Ovary (tissue), 9 donors: Measurements from ENCODE around the gene SLCO3A1. TPM values are rescaled to one million over a fixed set of nuclear protein-coding genes. Genes with fewer than 3 reads are reported as not detected.

Source experiments
- DNase-seq, 5 donors: peaks; one replicate each; pipeline ENCODE4 v3.0.0-alpha.2; 2019 to 2020
- H3K27ac ChIP-seq, 2 donors: fragments of 200-600 bp; one replicate each; pipeline versions ENCODE4 v1.5.1 to v1.8.0; 2019 to 2022
- H3K27me3 ChIP-seq: fragments of 200-600 bp; one replicate; pipeline ENCODE4 v1.8.0; 2022
- H3K36me3 ChIP-seq: fragments of 200-600 bp; sonication (generic); one replicate; pipeline ENCODE4 v1.5.1; 2019
- H3K4me1 ChIP-seq: one replicate; pipeline ENCODE4 v1.8.1; 2013; ENCODE audit warnings: mild to moderate bottlenecking, moderate library complexity; ENCODE audit not compliant: insufficient read depth
- H3K4me3 ChIP-seq: fragments of 200-600 bp; sonication (generic); one replicate; pipeline ENCODE4 v1.5.1; 2017
- H3K9me3 ChIP-seq, 2 donors: fragments of 200-600 bp in 1 of 2; sonication (generic) in 1 of 2; one replicate each; pipeline versions ENCODE4 v1.5.1 to v1.8.1; 2013 to 2019; ENCODE audit warnings: mild to moderate bottlenecking in 1 of 2, moderate library complexity in 1 of 2
- EP300 ChIP-seq: sonication (generic); formaldehyde crosslinking; IDR thresholded peaks from one replicate; pipeline ENCODE4 v1.6.1; 2017; ENCODE audit warnings: antibody characterized with exemption
- POLR2A ChIP-seq: fragments of 450-650 bp; IDR thresholded peaks from one replicate; pipeline ENCODE4 v1.6.1; 2017; ENCODE audit warnings: antibody characterized with exemption, mild to moderate bottlenecking, moderate library complexity
- WGBS, 3 donors: extraction: QIAGEN DNeasy Blood & Tissue Kit in 1 of 3; methylation state at CpG; one replicate each; pipeline versions ENCODE4 v1.1.5 to v1.1.7; 2013 to 2017; 5-methylcytosine and 5-hydroxymethylcytosine counted together
- intact Hi-C, 4 donors: fragments of 100-400 bp; cut with DNase I; formaldehyde crosslinking; loops; one replicate each; pipeline versions ENCODE4 v1.11.0 to v1.15.1; 2022 to 2023
- polyA plus RNA-seq, 2 donors: library from polyadenylated mRNA; stranded (reverse); fragments of 200-250 nt in 1 of 2; fragments of 350-450 nt in 1 of 2; fragmentation: Illumina TruSeq in 1 of 2; extraction: RNeasy Lipid Tissue Mini Kit (QIAGEN cat#74804) in 1 of 2; gene quantifications; one replicate each; pipeline ENCODE4 v1.2.3, GENCODE V29; 2013 to 2014
- total RNA-seq, 7 donors: library from RNA; depleted of rRNA in 2 of 7; stranded (reverse); fragments of >200 nt in 2 of 7; fragmentation: NEBNext Ultra II Directional in 3 of 7; extraction: Animal tissue kit (Norgen Biotek cat#: 25700) in 3 of 7; gene quantifications; one replicate each; pipeline versions ENCODE4 v1.1.0 to v1.2.4, GENCODE V29; 2016 to 2023
- TF ChIP-seq, protein P1 (sequence below), 3 donors: fragments of 450-650 bp in 2 of 3; fragments of 200-600 bp in 1 of 3; IDR thresholded peaks; one replicate each; pipeline versions ENCODE4 v1.5.1 to v1.8.0; 2016 to 2022; ENCODE audit warnings: antibody characterized with exemption in 3 of 3, mild to moderate bottlenecking in 1 of 3
- donor health status: DM: no; HTN: no; CAD: no; lungs with moderate emphysema.
- donor health status: DM: no; HTN: no; CAD: no.
- donor health status: Bipolar disorder and iron deficiency.
- donor health status: DM: yes; HTN: yes; CAD: no.
- donor health status: DM: no; HTN: no; CAD: no.
- donor health status: DM: yes; HTN: yes; CAD: no.

The SLCO3A1 gene
- total and polyA plus RNA-seq, 9 donors = 5.0 to 20.0 (median 12.5) TPM

DNA sequence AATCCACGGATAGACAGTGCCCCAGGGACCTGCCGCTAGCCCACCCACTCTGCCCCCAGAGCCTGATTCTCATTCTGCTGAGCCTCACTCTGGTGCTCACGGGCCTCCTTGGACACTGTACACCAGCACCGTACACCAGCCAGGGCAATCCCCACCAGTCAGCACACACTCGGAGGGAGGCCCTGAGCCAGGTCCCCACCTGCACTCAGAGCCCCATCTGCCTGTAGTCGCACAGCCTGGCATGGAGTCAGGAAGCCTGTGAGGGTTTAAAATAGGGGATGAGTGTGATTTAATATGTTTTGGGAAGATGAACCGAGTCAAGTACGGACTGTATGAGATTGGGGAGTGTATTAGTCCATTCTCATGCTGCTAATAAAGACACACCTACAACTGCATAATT lies 223.0 kb downstream of the SLCO3A1 start:
- Histone ChIP-seq H3K4me3 (no peak overlapping the region), H3K4me1 (no peaks in the 10 kb centered on the region), H3K9me3 (no peaks in the 10 kb centered on the region), H3K36me3 (no peaks in the 10 kb centered on the region), H3K27ac (no peak overlapping the region), H3K27me3 (no peaks in the 10 kb centered on the region)
- WGBS, 3 donors = 80 to 85% (median 81%) methylated on average over 8 of the region's 8 CpGs
- no peak for DNase-seq
- TF ChIP-seq EP300 (no peak), POLR2A (no peak)
- TF ChIP-seq, protein P1, sequence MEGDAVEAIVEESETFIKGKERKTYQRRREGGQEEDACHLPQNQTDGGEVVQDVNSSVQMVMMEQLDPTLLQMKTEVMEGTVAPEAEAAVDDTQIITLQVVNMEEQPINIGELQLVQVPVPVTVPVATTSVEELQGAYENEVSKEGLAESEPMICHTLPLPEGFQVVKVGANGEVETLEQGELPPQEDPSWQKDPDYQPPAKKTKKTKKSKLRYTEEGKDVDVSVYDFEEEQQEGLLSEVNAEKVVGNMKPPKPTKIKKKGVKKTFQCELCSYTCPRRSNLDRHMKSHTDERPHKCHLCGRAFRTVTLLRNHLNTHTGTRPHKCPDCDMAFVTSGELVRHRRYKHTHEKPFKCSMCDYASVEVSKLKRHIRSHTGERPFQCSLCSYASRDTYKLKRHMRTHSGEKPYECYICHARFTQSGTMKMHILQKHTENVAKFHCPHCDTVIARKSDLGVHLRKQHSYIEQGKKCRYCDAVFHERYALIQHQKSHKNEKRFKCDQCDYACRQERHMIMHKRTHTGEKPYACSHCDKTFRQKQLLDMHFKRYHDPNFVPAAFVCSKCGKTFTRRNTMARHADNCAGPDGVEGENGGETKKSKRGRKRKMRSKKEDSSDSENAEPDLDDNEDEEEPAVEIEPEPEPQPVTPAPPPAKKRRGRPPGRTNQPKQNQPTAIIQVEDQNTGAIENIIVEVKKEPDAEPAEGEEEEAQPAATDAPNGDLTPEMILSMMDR (IDR thresholded peaks at IDR 0.05) = no peak
- intact Hi-C loops = loop anchor here in 3 of 4 donors (5.0 to 10.0 kb wide), 4 partner anchors 222 to 774 kb away; partner anchors contain the start of gene SLCO3A1 (in 1 of the 3)

DNA sequence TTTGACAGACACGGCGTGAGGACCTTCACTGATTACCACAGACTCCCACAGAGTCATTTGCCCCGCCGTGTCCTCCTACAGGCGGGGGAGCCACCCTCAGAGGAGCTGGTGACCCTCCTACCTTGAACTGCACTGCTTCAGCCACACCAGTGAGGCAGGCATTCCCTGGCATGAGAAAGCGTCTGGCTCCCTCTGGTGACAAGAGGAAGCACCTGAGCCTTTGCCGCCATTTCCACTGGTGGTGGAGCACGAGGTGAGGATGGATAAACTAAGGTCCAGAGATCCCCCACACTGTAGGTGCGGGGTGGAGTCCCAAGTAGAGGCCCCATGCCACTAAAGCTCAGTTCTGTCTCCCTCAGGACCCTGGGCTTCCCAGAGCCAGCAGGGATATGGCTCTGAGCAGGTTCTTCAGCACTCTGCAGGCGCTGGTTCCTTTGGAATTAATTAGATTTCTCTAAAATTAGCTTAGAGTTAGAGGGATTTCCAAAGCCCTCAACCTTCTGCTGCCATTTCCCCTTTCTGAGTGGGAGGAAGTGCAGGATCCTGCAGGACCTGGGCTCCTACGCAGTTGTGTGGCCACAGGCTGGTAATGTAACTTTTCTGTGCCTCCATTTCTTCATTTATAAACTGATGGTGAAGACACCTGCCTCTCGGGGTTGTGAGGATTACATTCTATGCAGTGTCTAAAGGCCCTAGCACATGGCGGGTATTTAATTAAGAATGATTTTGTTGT lies 224.0 kb downstream of the SLCO3A1 start:
- Histone ChIP-seq H3K4me1 (no peaks in the 10 kb centered on the region), H3K36me3 (no peaks in the 10 kb centered on the region), H3K27ac (no peak overlapping the region), H3K27me3 (no peaks in the 10 kb centered on the region), H3K9me3 (no peaks in the 10 kb centered on the region), H3K4me3 (no peak overlapping the region)
- intact Hi-C loops = loop anchor here in 3 of 4 donors (5.0 to 10.0 kb wide), 4 partner anchors 223 to 775 kb away; partner anchors contain the start of gene SLCO3A1 (in 1 of the 3)
- 50 to 57% (median 51%) methylated on average over 13 of the region's 13 CpGs for WGBS, 3 donors
- peak; percentile 31 to 62 (median 61) for DNase-seq
- TF ChIP-seq EP300 (no peak), POLR2A (no peak)
- TF ChIP-seq, protein P1 (IDR thresholded peaks at IDR 0.05) = peak in 2 of 3 donors; percentile 21 to 43

DNA sequence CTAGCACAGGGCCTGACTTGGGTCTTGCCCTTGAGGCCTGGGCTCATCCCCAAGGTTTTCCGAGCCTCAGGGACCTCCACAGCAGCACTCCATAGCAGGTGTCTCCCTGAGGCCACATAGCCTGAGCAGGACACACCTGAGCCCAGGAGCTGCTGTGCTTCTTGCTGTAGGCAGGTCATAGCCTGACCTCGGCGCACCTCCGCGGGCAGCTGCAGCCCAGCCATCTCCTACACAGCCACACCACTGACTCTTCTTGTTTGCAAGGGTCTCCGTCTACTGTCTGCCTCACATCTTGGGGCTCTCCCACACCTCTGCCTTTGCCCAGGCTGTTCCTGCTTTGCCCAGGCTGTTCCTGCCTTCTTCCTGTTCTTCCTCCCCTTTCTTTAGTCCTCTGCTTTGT lies 224.8 kb downstream of the SLCO3A1 start:
- no peak for DNase-seq
- Histone ChIP-seq H3K27me3 (no peaks in the 10 kb centered on the region), H3K36me3 (no peaks in the 10 kb centered on the region), H3K27ac (no peak overlapping the region), H3K9me3 (no peaks in the 10 kb centered on the region), H3K4me1 (no peaks in the 10 kb centered on the region), H3K4me3 (no peak overlapping the region)
- WGBS, 3 donors = 91 to 93% (median 93%) methylated on average over 6 of the region's 6 CpGs
- TF ChIP-seq EP300 (no peak), POLR2A (no peak)
- TF ChIP-seq, protein P1 (IDR thresholded peaks at IDR 0.05) = no peak
- intact Hi-C loops = loop anchor here in 3 of 4 donors (5.0 to 10.0 kb wide), 4 partner anchors 223 to 776 kb away; partner anchors contain the start of gene SLCO3A1 (in 1 of the 3)

DNA sequence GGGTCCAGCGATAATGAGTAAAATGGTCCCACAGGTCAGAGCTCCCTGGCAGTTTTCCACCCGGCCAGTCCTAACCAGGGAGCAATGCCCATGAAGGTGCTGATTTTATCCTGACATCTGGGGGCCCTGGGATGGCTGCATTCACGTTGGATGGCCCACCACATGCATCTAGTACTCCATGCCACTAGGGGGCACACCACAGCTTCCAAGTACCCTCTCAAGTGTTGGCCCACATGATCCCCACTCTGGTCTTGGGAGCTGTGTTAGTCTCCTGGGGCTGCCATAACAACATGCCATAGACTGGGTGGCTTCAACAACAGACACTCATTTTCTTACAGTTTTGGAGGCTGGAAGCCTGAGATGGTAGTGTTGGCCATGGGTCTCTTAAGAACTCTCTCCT lies 225.5 kb downstream of the SLCO3A1 start:
- no peak overlapping the region for H3K4me3 ChIP-seq
- H3K36me3 ChIP-seq = no peaks in the 10 kb centered on the region
- no peak for DNase-seq
- no peaks in the 10 kb centered on the region for H3K4me1 ChIP-seq
- intact Hi-C loops = loop anchor here in 3 of 4 donors (5.0 to 10.0 kb wide), 4 partner anchors 224 to 777 kb away; partner anchors contain the start of gene SLCO3A1 (in 1 of the 3)
- H3K27ac ChIP-seq = no peak overlapping the region
- H3K9me3 ChIP-seq = no peaks in the 10 kb centered on the region
- TF ChIP-seq EP300 (no peak), POLR2A (no peak)
- TF ChIP-seq, protein P1 (IDR thresholded peaks at IDR 0.05) = no peak
- 78 to 79% (median 79%) methylated on average over 3 of the region's 3 CpGs for WGBS, 3 donors
- H3K27me3 ChIP-seq = no peaks in the 10 kb centered on the region
